ENCODE measurements around the gene MKRN2OS.

GRCh38 chr3:12507591-12508281, 37.6 kb downstream of the MKRN2OS start:
- TF ChIP-seq POLR2AphosphoS5 (IDR thresholded peaks at IDR 0.05) (no peak), CTCF (IDR thresholded peaks at IDR 0.05) (no peak)

Data from suprapubic skin (tissue), 3 donors.